HEK293T (cell line): Measurements from ENCODE around the gene OR5C1.

Source experiments
- CTCF ChIA-PET: fragments of 350-600 bp; formaldehyde crosslinking; extraction: SDS; loops from one replicate; lab custom pipeline; 2021; ENCODE audit warnings: antibody characterized with exemption, inconsistent platforms; lab: Yijun Ruan, JAX
- POLR2A ChIA-PET: fragments of 350-600 bp; formaldehyde crosslinking; extraction: SDS; loops from one replicate; lab custom pipeline; 2020; ENCODE audit warnings: antibody characterized with exemption, inconsistent platforms; lab: Yijun Ruan, JAX
- DNase-seq: peaks from one replicate; pipeline ENCODE4 v3.0.0; 2012; ENCODE audit warnings: mixed read lengths; ENCODE audit errors: extremely low spot score
- ARNT ChIP-seq: fragments of 450-650 bp; IDR thresholded peaks from 2 replicates; pipeline ENCODE4 v1.6.1; 2017; ENCODE audit warnings: mild to moderate bottlenecking
- BHLHE40 ChIP-seq: fragments of 450-650 bp; IDR thresholded peaks from 2 replicates; pipeline ENCODE4 v1.6.1; 2016; ENCODE audit warnings: mild to moderate bottlenecking, moderate library complexity, borderline replicate concordance
- CTBP1 ChIP-seq: fragments of 450-650 bp; IDR thresholded peaks from 2 replicates; pipeline ENCODE4 v1.6.1; 2016; ENCODE audit warnings: borderline replicate concordance
- ELF4 ChIP-seq: fragments of 450-650 bp; IDR thresholded peaks from 2 replicates; pipeline ENCODE4 v1.6.1; 2017; ENCODE audit warnings: antibody characterized with exemption
- FOXA1 ChIP-seq: fragments of 450-650 bp; IDR thresholded peaks from 2 replicates; pipeline ENCODE4 v1.6.1; 2016; ENCODE audit warnings: mild to moderate bottlenecking
- FOXK2 ChIP-seq: fragments of 450-650 bp; IDR thresholded peaks from 2 replicates; pipeline ENCODE4 v1.6.1; 2016; ENCODE audit warnings: mild to moderate bottlenecking
- FOXM1 ChIP-seq: fragments of 450-650 bp; IDR thresholded peaks from 2 replicates; pipeline ENCODE4 v1.6.1; 2017; ENCODE audit warnings: mild to moderate bottlenecking, borderline replicate concordance
- HDGF ChIP-seq: fragments of 450-650 bp; IDR thresholded peaks from 2 replicates; pipeline ENCODE4 v1.6.1; 2017; ENCODE audit warnings: antibody characterized with exemption, borderline replicate concordance
- L3MBTL2 ChIP-seq: fragments of 450-650 bp; conservative IDR thresholded peaks from 2 replicates; pipeline ENCODE4 v1.6.1; 2016; ENCODE audit warnings: mild to moderate bottlenecking
- LEF1 ChIP-seq: fragments of 450-650 bp; IDR thresholded peaks from 2 replicates; pipeline ENCODE4 v1.6.1; 2017; ENCODE audit warnings: mild to moderate bottlenecking, borderline replicate concordance
- NFRKB ChIP-seq: fragments of 450-650 bp; IDR thresholded peaks from 2 replicates; pipeline ENCODE4 v1.6.1; 2016; ENCODE audit warnings: mild to moderate bottlenecking, moderate library complexity
- PKNOX1 ChIP-seq: fragments of 450-650 bp; IDR thresholded peaks from 2 replicates; pipeline ENCODE4 v1.6.1; 2016
- SP1 ChIP-seq: fragments of 450-650 bp; IDR thresholded peaks from 2 replicates; pipeline ENCODE4 v1.6.1; 2017
- SUZ12 ChIP-seq: fragments of 450-650 bp; IDR thresholded peaks from 2 replicates; pipeline ENCODE4 v1.6.1; 2016; ENCODE audit warnings: mild to moderate bottlenecking
- TARDBP ChIP-seq: fragments of 450-650 bp; IDR thresholded peaks from 2 replicates; pipeline ENCODE4 v1.6.1; 2016
- ZNF384 ChIP-seq: fragments of 450-650 bp; IDR thresholded peaks from 2 replicates; pipeline ENCODE4 v1.6.1; 2016

Gene OR5C1

DNA sequence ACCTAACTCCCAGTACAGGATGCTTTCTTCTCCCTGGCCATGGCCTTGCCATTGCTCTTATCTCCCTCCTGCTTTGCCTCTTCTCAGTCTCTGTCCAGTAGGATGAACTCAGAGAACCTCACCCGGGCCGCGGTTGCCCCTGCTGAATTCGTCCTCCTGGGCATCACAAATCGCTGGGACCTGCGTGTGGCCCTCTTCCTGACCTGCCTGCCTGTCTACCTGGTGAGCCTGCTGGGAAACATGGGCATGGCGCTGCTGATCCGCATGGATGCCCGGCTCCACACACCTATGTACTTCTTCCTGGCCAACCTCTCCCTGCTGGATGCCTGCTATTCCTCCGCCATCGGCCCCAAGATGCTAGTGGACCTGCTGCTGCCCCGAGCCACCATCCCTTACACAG, at the start of gene OR5C1:
OR5C1 (plus strand) TSS at position 103 of the 400 bp plus-strand sequence; CDS start at position 103, 0 bp downstream.
- DNase-seq, result no peak
- POLR2A ChIA-PET, result no interaction called here
- CTCF ChIA-PET, result no interaction called here
- TF ChIP-seq BHLHE40, result no peak
- TF ChIP-seq PKNOX1, result no peak
- no peak for TF ChIP-seq SP1
- TF ChIP-seq SUZ12, result no peak
- no peak for TF ChIP-seq CTBP1
- no peak for TF ChIP-seq FOXK2
- no peak for TF ChIP-seq LEF1
- TF ChIP-seq HDGF, result no peak
- no peak for TF ChIP-seq TARDBP
- TF ChIP-seq ZNF384, result no peak
- TF ChIP-seq ARNT, result no peak
- TF ChIP-seq FOXM1, result no peak
- no peak for TF ChIP-seq NFRKB
- TF ChIP-seq ELF4, result no peak
- no peak for TF ChIP-seq FOXA1

- CTCF ChIA-PET, result no interaction called here
- no peak for TF ChIP-seq FOXM1
- no peak for TF ChIP-seq L3MBTL2
- no peak for TF ChIP-seq FOXA1
- TF ChIP-seq ARNT, result no peak
- no peak for TF ChIP-seq PKNOX1
- TF ChIP-seq ZNF384, result no peak
- TF ChIP-seq ELF4, result no peak
- no peak for TF ChIP-seq SP1
- TF ChIP-seq SUZ12, result no peak
- TF ChIP-seq FOXK2, result no peak
- no peak for TF ChIP-seq CTBP1
- no peak for TF ChIP-seq BHLHE40
- TF ChIP-seq TARDBP, result no peak
- TF ChIP-seq LEF1, result no peak
- TF ChIP-seq HDGF, result no peak
- no peak for TF ChIP-seq NFRKB
- POLR2A ChIA-PET, result no interaction called here
- no peak for DNase-seq
Measured at GRCh38 chr9:122742003-122742402, 46.7 kb upstream of the OR5C1 start, which contains the start of gene OR1L6. Gene OR1L6, plus strand, starts transcription at chr9:122742303. Its CDS starts 7,545 bp downstream, at chr9:122749848.

DNA sequence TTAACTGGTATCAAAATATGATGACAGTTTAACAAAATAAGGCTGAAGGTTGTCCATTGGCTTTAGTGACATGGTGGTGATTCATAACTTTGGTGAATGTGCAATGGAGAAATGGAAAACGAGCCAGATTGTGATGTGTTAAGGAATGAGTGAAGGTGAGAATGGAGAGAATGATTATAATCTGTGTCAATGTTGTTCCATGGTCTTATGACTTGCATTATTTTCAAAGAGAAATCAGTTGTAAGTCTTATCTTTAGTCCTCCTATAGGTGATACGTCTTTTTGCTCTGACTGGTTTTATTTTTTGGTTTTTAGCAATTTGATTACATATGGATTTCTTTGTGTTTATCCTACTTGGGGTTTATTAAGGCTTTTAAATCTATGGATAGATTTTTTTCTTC, 33.9 kb upstream of the OR5C1 start:
- POLR2A ChIA-PET, result no interaction called here
- no peak for DNase-seq
- CTCF ChIA-PET, result no interaction called here
- TF ChIP-seq FOXK2, result no peak

DNA sequence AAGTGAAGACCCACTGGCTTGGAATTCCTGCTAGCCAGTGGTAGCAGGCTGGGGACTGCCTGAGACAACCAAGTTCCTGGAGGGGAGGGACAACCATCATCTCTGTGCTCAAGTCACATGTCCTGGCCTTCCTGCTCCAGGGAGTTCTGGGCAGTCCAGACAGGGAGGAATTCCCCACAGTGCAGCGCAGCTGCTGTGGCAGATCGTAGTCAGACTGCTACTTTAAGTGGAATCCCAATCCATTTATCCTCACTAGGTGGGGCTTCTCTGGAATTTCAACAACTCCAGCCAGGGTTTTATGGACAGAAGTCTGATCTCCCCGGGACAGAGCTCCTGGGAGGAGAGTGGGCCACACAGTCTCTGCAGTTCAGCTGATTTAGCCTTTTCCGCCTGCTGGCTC, 20.9 kb upstream of the OR5C1 start:
- no peak for TF ChIP-seq CTBP1
- TF ChIP-seq PKNOX1, result no peak
- no peak for TF ChIP-seq HDGF
- TF ChIP-seq NFRKB, result no peak
- TF ChIP-seq SP1, result no peak
- no peak for TF ChIP-seq FOXM1
- no peak for TF ChIP-seq ZNF384
- TF ChIP-seq LEF1, result no peak
- TF ChIP-seq SUZ12, result no peak
- TF ChIP-seq L3MBTL2, result no peak
- no peak for TF ChIP-seq FOXA1
- TF ChIP-seq ELF4, result no peak
- TF ChIP-seq TARDBP, result no peak
- no peak for TF ChIP-seq BHLHE40
- POLR2A ChIA-PET, result no interaction called here
- DNase-seq, result no peak
- CTCF ChIA-PET, result no interaction called here

- no peak for DNase-seq
- ChIA-PET CTCF (interaction anchor here (0.6 kb wide), 1 partner anchor 387 kb away, joined by 3 read pairs; no protein-coding TSS in a partner anchor), POLR2A (no interaction called here)
- TF ChIP-seq ZNF384, result no peak
- no peak for TF ChIP-seq L3MBTL2
- no peak for TF ChIP-seq BHLHE40
- no peak for TF ChIP-seq SUZ12
- TF ChIP-seq HDGF, result no peak
- TF ChIP-seq FOXM1, result no peak
- TF ChIP-seq TARDBP, result no peak
- TF ChIP-seq SP1, result no peak
- no peak for TF ChIP-seq ELF4
- TF ChIP-seq PKNOX1, result no peak
- no peak for TF ChIP-seq NFRKB
- TF ChIP-seq CTBP1, result no peak
- TF ChIP-seq LEF1, result no peak
- TF ChIP-seq FOXA1, result no peak
Measured at GRCh38 chr9:122777052-122777451, 11.7 kb upstream of the OR5C1 start.

- TF ChIP-seq ELF4 (no peak), ZNF384 (no peak), SUZ12 (no peak)
- ChIA-PET CTCF (no interaction called here), POLR2A (no interaction called here)
- DNase-seq, result no peak
Measured at GRCh38 chr9:122777935-122778627, 10.7 kb upstream of the OR5C1 start.
